A549 (cell line): ENCODE measurements around the gene NR2C2AP.

Source experiments
- CHD4 ChIP-seq: fragments of 200-600 bp; sonication (generic); IDR thresholded peaks from 2 replicates; pipeline ENCODE4 v1.6.1; 2016; ENCODE audit warnings: antibody characterized with exemption, mild to moderate bottlenecking, borderline replicate concordance
- CTCF ChIP-seq: fragments of >200 bp; sonication (Bioruptor Twin); formaldehyde crosslinking; IDR thresholded peaks from 3 replicates; pipeline ENCODE4 v1.5.1; 2016
- ELK1 ChIP-seq: fragments of 150-350 bp; IDR thresholded peaks from 2 replicates; pipeline ENCODE4 v1.6.1; 2014; ENCODE audit warnings: low read depth, mild to moderate bottlenecking, low read length
- MAZ ChIP-seq: fragments of 150-350 bp; IDR thresholded peaks from 2 replicates; pipeline ENCODE4 v1.6.1; 2014; ENCODE audit warnings: antibody characterized with exemption, low read depth, low read length, borderline replicate concordance
- POLR2A ChIP-seq: IDR thresholded peaks from 2 replicates; pipeline ENCODE4 v1.6.1; 2012; ENCODE audit warnings: mild to moderate bottlenecking, low read length
- RCOR1 ChIP-seq: fragments of 150-350 bp; IDR thresholded peaks from 2 replicates; pipeline ENCODE4 v1.6.1; 2014; ENCODE audit warnings: antibody characterized with exemption, low read length, low read depth
- RFX5 ChIP-seq: fragments of 450-650 bp; IDR thresholded peaks from 2 replicates; pipeline ENCODE4 v1.7.1; 2014; ENCODE audit warnings: antibody characterized with exemption, mild to moderate bottlenecking, moderate library complexity

- no peak for TF ChIP-seq MAZ
- no peak for TF ChIP-seq POLR2A
- no peak for TF ChIP-seq RFX5
- TF ChIP-seq CTCF, result no peak
- no peak for TF ChIP-seq RCOR1
- TF ChIP-seq ELK1, result no peak
- no peak for TF ChIP-seq CHD4
These were observed 32.1 kb downstream of the NR2C2AP start for GRCh38 chr19:19170873-19171672.
